CD4-positive, alpha-beta memory T cell (primary cell): ENCODE measurements around the gene MCF2L. TPM values are rescaled to one million over a fixed set of nuclear protein-coding genes. Genes with fewer than 3 reads are reported as not detected.

Experiments
- CTCF ChIA-PET: fragments of 350-600 bp; sonication (Branson Sonifier 250); formaldehyde crosslinking; loops from one replicate; lab custom pipeline; 2021; ENCODE audit warnings: inconsistent platforms; ENCODE audit not compliant: partially characterized antibody; lab: Charles Lee
- POLR2A ChIA-PET: fragments of 350-600 bp; sonication (Branson Sonifier 250); formaldehyde crosslinking; loops from one replicate; lab custom pipeline; 2021; ENCODE audit not compliant: partially characterized antibody; lab: Charles Lee
- DNase-seq, 5 donors: peaks; one replicate each; pipeline versions ENCODE4 v3.0.0 to v3.0.0-alpha.2; 2020 to 2022; ENCODE audit warnings: mixed read lengths in 1 of 5
- H3K27ac ChIP-seq: one replicate; pipeline ENCODE4 v1.7.0; 2013; ENCODE audit warnings: low read depth, low read length
- H3K27me3 ChIP-seq: 2 replicates; pipeline ENCODE4 v1.7.0; 2013; ENCODE audit warnings: mild to moderate bottlenecking, low read length, moderate library complexity; ENCODE audit not compliant: insufficient read depth
- H3K36me3 ChIP-seq: 2 replicates; pipeline ENCODE4 v1.7.0; 2013; ENCODE audit warnings: mild to moderate bottlenecking, low read length, moderate library complexity; ENCODE audit not compliant: insufficient read depth
- H3K4me1 ChIP-seq: 2 replicates; pipeline ENCODE4 v1.7.0; 2013; ENCODE audit warnings: mild to moderate bottlenecking, low read length, moderate library complexity; ENCODE audit not compliant: insufficient read depth
- H3K4me3 ChIP-seq, 2 donors: one replicate each; pipeline ENCODE4 v1.7.0; 2013; ENCODE audit warnings: low read length in 2 of 2, mild to moderate bottlenecking in 1 of 2
- H3K9me3 ChIP-seq, 2 donors: one replicate each; pipeline ENCODE4 v1.7.0; 2013; ENCODE audit warnings: low read length in 2 of 2, control low read depth in 1 of 2; ENCODE audit not compliant: control insufficient read depth in 1 of 2
- H3K27ac Mint-ChIP-seq, 7 donors: one replicate each; pipeline ENCODE4 v1.8.0; 2020 to 2021; ENCODE audit warnings: mixed read lengths in 7 of 7, mild to moderate bottlenecking in 6 of 7, inconsistent platforms in 3 of 7, moderate library complexity in 3 of 7
- H3K27me3 Mint-ChIP-seq, 2 donors: one replicate each; pipeline ENCODE4 v1.8.0; 2020 to 2021; ENCODE audit warnings: mixed read lengths in 2 of 2
- H3K36me3 Mint-ChIP-seq, 2 donors: one replicate each; pipeline ENCODE4 v1.8.0; 2020 to 2021; ENCODE audit warnings: mixed read lengths in 2 of 2, inconsistent platforms in 1 of 2, mild to moderate bottlenecking in 1 of 2
- H3K4me1 Mint-ChIP-seq, 4 donors: one replicate each; pipeline ENCODE4 v1.8.0; 2020 to 2021; ENCODE audit warnings: mixed read lengths in 4 of 4, mild to moderate bottlenecking in 1 of 4
- H3K4me3 Mint-ChIP-seq, 8 donors: one replicate each; pipeline ENCODE4 v1.8.0; 2020 to 2021; ENCODE audit warnings: mixed read lengths in 8 of 8, mild to moderate bottlenecking in 7 of 8, moderate library complexity in 6 of 8, inconsistent platforms in 3 of 8
- H3K9me3 Mint-ChIP-seq, 8 donors: one replicate each; pipeline ENCODE4 v1.8.0; 2020 to 2021; ENCODE audit warnings: mixed read lengths in 8 of 8, mild to moderate bottlenecking in 5 of 8, inconsistent platforms in 3 of 8, moderate library complexity in 1 of 8
- intact Hi-C: fragments of 100-400 bp; cut with micrococcal nuclease; formaldehyde crosslinking; loops from one replicate; pipeline ENCODE4 v1.15.1; 2023
- polyA plus RNA-seq, 2 donors: library from polyadenylated mRNA; unstranded; fragments of 300-500 nt; fragmentation: Illumina TruSeq; gene quantifications; one replicate each; pipeline ENCODE4 v1.2.3, GENCODE V29; 2021
- total RNA-seq, 2 experiments: library from RNA; stranded (reverse); gene quantifications; one replicate each; pipeline ENCODE4 v1.2.3, GENCODE V29; 2021

The MCF2L gene
- total and polyA plus RNA-seq, 4 experiments from 2014 or later: 0.15 to 18.9 (median 10.4) TPM

DNA sequence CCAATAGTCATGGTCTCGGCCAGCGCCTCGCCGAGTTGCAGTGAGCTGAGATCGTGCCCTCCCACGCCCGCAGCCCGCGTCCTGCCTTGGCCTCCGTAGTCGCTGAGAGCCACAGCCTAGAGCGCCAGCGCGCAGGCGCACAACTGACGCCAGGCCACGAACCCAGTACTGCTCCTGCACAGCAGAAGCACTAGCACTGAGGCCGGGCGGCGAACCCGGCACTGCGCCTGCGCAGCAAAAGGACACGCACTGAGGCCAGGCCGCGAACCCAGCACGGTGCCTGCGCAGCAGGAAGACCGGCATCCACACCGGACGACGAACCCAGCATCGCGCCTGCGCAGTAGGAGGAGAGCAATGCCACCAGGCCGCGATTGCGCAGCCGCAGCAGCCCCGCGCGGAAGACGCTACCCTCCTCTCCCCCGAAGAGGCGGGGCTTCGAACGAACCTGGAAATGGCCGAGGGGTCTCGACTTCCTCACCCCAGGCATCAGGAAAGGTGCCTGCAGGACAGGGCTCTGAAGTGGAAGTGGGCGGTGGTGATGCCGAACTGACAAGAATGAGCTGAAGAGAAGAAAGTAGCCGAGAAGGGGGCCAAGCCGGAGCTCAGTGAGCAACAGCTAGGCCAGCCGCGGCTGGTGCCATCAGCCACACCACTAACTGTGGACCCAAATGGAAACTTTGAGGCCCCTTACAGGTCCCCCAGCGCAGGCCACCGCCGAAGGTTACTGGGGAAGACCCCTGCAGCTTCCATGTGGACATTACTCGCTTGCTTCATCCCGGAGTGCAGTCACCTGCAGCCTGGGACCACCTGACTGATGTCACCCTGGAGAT is 161.1 kb downstream of the MCF2L start:
- H3K36me3 ChIP-seq: no peaks in the 10 kb centered on the region
- peak overlapping the region in 6 of 8 donors; percentile 7 to 57 (median 49) for H3K4me3 Mint-ChIP-seq
- DNase-seq: peak in 4 of 5 donors; percentile 10 to 28 (median 17)
- H3K36me3 Mint-ChIP-seq: no peaks in the 10 kb centered on the region
- peaks cover 5% of the 10 kb centered on the region for H3K27me3 ChIP-seq
- H3K27ac Mint-ChIP-seq: peak overlapping the region in 1 of 7 donors; percentile 25
- peaks cover 0 to 1% (median 0%) of the 10 kb centered on the region in 8 donors for H3K9me3 Mint-ChIP-seq
- no peak overlapping the region for H3K4me3 ChIP-seq
- no peaks in the 10 kb centered on the region for H3K4me1 ChIP-seq
- CTCF ChIA-PET: no interaction called here
- H3K9me3 ChIP-seq: no peaks in the 10 kb centered on the region
- H3K27ac ChIP-seq: no peak overlapping the region
- H3K27me3 Mint-ChIP-seq: peaks cover 2 to 20% of the 10 kb centered on the region in 2 donors
- intact Hi-C loops: no loop called here
- POLR2A ChIA-PET: no interaction called here
- peaks cover 0 to 5% (median 0%) of the 10 kb centered on the region in 4 donors for H3K4me1 Mint-ChIP-seq

DNA sequence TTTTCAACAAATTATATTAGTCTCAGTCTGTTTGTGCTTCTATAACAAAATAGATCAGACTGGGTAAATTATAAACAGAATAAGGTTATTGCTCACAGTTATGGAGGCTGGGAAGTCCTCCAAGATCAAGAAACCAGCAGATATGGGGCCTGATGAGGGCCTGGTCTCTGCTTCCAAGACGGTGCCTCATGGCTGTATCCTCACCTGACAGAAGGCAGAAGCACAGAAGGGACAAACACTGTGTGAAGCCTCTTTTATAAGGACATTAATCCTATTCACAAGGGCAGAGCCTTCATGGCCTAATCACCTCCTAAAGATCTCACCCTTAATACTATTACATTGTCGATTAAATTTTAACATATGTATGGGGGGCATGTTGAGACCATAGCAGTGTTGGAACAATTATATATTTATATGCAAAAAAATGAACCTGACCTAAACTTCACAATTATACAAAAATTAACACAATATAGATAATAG is 166.3 kb downstream of the MCF2L start:
- no peaks in the 10 kb centered on the region for H3K9me3 ChIP-seq
- Mint-ChIP-seq H3K4me1 (no peaks in the 10 kb centered on the region), H3K9me3 (peaks cover 0 to 1% (median 0%) of the 10 kb centered on the region in 8 donors), H3K36me3 (no peaks in the 10 kb centered on the region), H3K4me3 (no peak overlapping the region), H3K27me3 (peaks cover 0 to 2% of the 10 kb centered on the region in 2 donors), H3K27ac (no peak overlapping the region)
- CTCF ChIA-PET: no interaction called here
- no peak overlapping the region for H3K27ac ChIP-seq
- H3K4me1 ChIP-seq: no peaks in the 10 kb centered on the region
- no peak for DNase-seq
- POLR2A ChIA-PET: no interaction called here
- H3K36me3 ChIP-seq: no peaks in the 10 kb centered on the region
- intact Hi-C loops: no loop called here
- no peaks in the 10 kb centered on the region for H3K27me3 ChIP-seq
- no peak overlapping the region for H3K4me3 ChIP-seq

DNA sequence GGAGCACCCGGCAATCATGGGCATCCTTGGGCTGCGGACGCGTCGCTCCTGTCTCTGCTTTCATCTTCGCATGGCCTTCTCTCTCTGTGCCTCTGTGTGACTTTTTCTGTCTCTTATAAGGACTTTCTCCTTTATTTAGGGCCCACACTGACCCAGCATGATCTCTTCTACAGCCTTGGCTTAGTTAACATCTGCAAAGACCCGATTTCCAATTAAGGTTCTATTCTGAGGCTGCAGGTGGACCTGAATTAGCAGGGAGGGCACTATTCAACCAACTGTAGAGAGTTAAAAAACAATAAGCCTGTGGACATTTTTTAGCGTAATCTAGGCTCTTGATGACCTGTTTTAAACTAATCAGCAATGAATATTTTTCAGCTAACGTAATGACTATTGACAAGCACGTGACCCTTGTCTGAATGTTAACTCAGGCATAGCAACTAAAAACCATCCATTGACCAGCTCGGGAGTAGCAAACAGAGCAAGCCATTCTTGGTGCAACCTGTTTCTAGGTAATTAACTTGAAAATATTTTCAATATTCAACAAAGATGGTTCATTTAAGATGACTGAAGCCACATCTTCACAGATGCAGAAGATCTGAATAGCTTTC is 168.8 kb downstream of the MCF2L start:
- Histone ChIP-seq H3K9me3 (no peaks in the 10 kb centered on the region), H3K4me1 (no peaks in the 10 kb centered on the region), H3K4me3 (no peak overlapping the region), H3K27me3 (no peaks in the 10 kb centered on the region), H3K36me3 (no peaks in the 10 kb centered on the region), H3K27ac (no peak overlapping the region)
- H3K4me1 Mint-ChIP-seq: no peaks in the 10 kb centered on the region
- no peak overlapping the region for H3K27ac Mint-ChIP-seq
- no peak for DNase-seq
- peaks cover 0 to 2% of the 10 kb centered on the region in 2 donors for H3K27me3 Mint-ChIP-seq
- no peak overlapping the region for H3K4me3 Mint-ChIP-seq
- POLR2A ChIA-PET: no interaction called here
- intact Hi-C loops: no loop called here
- no peaks in the 10 kb centered on the region for H3K36me3 Mint-ChIP-seq
- peaks cover 0 to 1% (median 0%) of the 10 kb centered on the region in 8 donors for H3K9me3 Mint-ChIP-seq
- CTCF ChIA-PET: no interaction called here

DNA sequence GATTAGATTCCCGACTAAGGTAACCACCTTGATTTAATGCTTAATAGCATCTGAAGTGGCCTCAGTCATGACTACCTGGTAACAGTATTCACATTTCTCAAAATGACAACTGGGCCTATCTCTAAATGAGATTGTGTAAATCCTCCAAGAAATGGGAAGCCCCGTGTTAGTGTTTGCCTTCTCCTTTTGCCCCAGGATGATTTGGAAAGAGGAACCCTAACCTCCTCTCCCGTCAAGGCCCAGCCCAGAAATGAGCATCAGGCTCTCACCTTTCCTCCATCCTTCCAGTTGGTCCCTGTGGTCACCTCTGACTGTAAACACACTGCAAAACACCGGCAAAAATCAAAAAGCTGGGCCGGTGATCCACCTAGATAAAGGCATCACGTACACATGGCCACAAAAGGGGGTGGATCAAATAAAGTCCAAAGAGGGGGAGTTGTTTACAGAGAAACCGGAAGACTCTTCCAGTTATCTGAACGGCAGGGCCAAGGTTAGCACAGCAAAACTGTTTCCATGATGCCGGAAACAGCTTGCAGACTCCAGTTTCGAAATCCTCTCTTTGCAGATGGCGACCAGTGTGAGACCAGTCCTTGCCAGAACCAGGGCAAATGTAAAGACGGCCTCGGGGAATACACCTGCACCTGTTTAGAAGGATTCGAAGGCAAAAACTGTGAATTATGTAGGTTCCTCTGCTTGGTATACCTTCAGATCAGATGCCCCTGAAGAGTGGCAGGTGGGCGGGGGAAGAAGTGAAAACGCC is 170.0 kb downstream of the MCF2L start:
- Mint-ChIP-seq H3K4me1 (no peaks in the 10 kb centered on the region), H3K4me3 (no peak overlapping the region), H3K27ac (no peak overlapping the region), H3K9me3 (no peaks in the 10 kb centered on the region), H3K27me3 (peaks cover 0 to 2% of the 10 kb centered on the region in 2 donors), H3K36me3 (no peaks in the 10 kb centered on the region)
- no peaks in the 10 kb centered on the region for H3K27me3 ChIP-seq
- no peaks in the 10 kb centered on the region for H3K4me1 ChIP-seq
- no peaks in the 10 kb centered on the region for H3K9me3 ChIP-seq
- DNase-seq: no peak
- H3K27ac ChIP-seq: no peak overlapping the region
- H3K36me3 ChIP-seq: no peaks in the 10 kb centered on the region
- H3K4me3 ChIP-seq: no peak overlapping the region
- ChIA-PET POLR2A (no interaction called here), CTCF (no interaction called here)
- intact Hi-C loops: no loop called here

DNA sequence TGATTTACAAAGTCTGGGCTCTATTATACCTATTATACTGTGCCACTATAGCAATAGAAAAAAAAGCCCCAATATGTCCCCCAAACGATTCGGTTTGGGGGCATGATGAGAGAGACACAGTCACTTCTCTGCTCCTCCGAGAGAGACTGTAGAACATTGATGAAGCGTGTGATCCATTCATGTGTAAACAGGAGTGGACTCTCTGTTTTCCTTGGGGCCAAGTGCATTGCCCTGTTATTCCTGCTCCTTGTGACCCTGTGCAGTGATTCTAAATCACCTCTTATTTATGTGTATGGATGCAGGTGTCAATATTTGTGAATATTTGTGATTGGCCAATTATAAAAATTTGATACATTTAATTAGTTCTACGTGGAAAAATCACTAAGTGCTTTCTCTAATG is 170.6 kb downstream of the MCF2L start:
- CTCF ChIA-PET: no interaction called here
- H3K27ac Mint-ChIP-seq: no peak overlapping the region
- no peaks in the 10 kb centered on the region for H3K9me3 Mint-ChIP-seq
- no peaks in the 10 kb centered on the region for H3K4me1 Mint-ChIP-seq
- POLR2A ChIA-PET: no interaction called here
- DNase-seq: no peak
- Histone ChIP-seq H3K4me1 (no peaks in the 10 kb centered on the region), H3K27ac (no peak overlapping the region), H3K9me3 (no peaks in the 10 kb centered on the region), H3K27me3 (no peaks in the 10 kb centered on the region), H3K36me3 (no peaks in the 10 kb centered on the region), H3K4me3 (no peak overlapping the region)
- no peak overlapping the region for H3K4me3 Mint-ChIP-seq
- H3K36me3 Mint-ChIP-seq: no peaks in the 10 kb centered on the region
- intact Hi-C loops: no loop called here
- H3K27me3 Mint-ChIP-seq: peaks cover 0 to 2% of the 10 kb centered on the region in 2 donors

DNA sequence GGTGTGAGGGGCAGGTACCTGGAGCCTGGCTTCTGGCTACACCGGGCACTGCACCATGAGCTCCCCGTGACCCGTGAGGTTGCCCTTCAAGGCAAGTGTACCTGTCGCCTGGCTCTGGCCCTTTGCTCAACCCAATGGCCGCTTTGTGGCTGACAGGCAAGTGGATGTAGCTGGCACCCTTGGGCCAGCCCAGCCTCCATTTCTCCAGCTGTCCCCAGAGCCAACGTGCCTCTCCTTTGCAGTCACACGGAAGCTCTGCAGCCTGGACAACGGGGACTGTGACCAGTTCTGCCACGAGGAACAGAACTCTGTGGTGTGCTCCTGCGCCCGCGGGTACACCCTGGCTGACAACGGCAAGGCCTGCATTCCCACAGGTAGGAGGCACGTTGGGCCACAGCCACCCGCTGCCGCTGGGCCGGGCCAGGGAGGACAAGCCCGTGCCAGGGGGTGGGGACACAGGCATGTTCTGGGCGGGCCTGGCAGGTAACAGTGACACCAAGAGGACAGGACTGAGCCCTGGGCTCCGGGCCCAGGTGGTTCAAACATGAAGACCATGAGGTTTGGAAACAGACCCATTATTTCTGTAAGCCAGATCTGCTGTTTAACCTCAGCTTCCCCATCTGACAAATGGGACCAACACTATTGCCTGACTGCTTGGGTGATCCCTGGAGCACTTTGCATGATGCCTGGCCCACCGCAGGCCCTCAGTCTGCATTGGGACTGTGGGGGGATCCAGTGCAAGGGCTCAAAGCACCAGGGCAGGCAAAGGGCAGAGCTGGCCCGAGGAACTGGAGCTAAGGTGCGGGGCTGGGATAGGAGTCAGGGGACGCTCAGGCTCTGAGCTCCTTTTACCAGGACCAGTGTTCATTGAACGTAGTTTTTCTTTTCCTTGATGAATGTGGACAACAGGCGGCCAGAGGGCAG is 171.9 kb downstream of the MCF2L start:
- peaks cover 0 to 4% (median 0%) of the 10 kb centered on the region in 8 donors for H3K9me3 Mint-ChIP-seq
- H3K27ac Mint-ChIP-seq: no peak overlapping the region
- no peaks in the 10 kb centered on the region for H3K36me3 Mint-ChIP-seq
- H3K27ac ChIP-seq: no peak overlapping the region
- no peak overlapping the region for H3K4me3 Mint-ChIP-seq
- H3K36me3 ChIP-seq: no peaks in the 10 kb centered on the region
- ChIA-PET POLR2A (no interaction called here), CTCF (no interaction called here)
- no peak overlapping the region for H3K4me3 ChIP-seq
- no peaks in the 10 kb centered on the region for H3K4me1 ChIP-seq
- peaks cover 0 to 2% of the 10 kb centered on the region in 2 donors for H3K27me3 Mint-ChIP-seq
- DNase-seq: no peak
- H3K9me3 ChIP-seq: no peaks in the 10 kb centered on the region
- H3K4me1 Mint-ChIP-seq: no peaks in the 10 kb centered on the region
- H3K27me3 ChIP-seq: no peaks in the 10 kb centered on the region
- intact Hi-C loops: no loop called here
